Measurements from ENCODE around the gene DEAF1. TPM values are rescaled to one million over a fixed set of nuclear protein-coding genes. Genes with fewer than 3 reads are reported as not detected.

Gene DEAF1
- total and polyA plus RNA-seq, 2 of the 13 experiments (the other 11 are each of a cell fraction or from before 2014, with no cell fraction given): 22.3 to 29.6 TPM

- peak; percentile 23; the same call in 1 of the 2 replicates for TF ChIP-seq FOSL1 (CRISPR knock-in tag; IDR thresholded peaks at IDR 0.05; ENCODE audit: borderline replicate concordance)
- peak; percentile 87 for TF ChIP-seq POLR2G (IDR thresholded peaks at IDR 0.05; ENCODE audit: low read depth, low read length)
- TF ChIP-seq ZNF280D (CRISPR knock-in tag; IDR thresholded peaks at IDR 0.05): no peak; the same call in 1 of the 2 replicates
- no peak for TF ChIP-seq SOX6 (IDR thresholded peaks at IDR 0.05)
- peak; percentile 76 for TF ChIP-seq SOX6 (CRISPR knock-in tag; IDR thresholded peaks at IDR 0.05)
- peak; percentile 100 for TF ChIP-seq RARA (CRISPR knock-in tag; IDR thresholded peaks at IDR 0.05)
- TF ChIP-seq ZNF282 (IDR thresholded peaks at IDR 0.05; ENCODE audit: partially characterized antibody): no peak
- TF ChIP-seq MTF1 (CRISPR knock-in tag; IDR thresholded peaks at IDR 0.05): no peak
- peak; percentile 39; the same call in 1 of the 2 replicates for TF ChIP-seq BCL3 (CRISPR knock-in tag; IDR thresholded peaks at IDR 0.05)
- no peak; the same call in 1 of the 2 replicates for TF ChIP-seq ZNF784 (CRISPR knock-in tag; IDR thresholded peaks at IDR 0.05; ENCODE audit: borderline replicate concordance)
- peak; percentile 86 for TF ChIP-seq MYC (CRISPR knock-in tag; IDR thresholded peaks at IDR 0.05; ENCODE audit: borderline replicate concordance)
- TF ChIP-seq THAP9 (CRISPR knock-in tag; IDR thresholded peaks at IDR 0.05; ENCODE audit: borderline replicate concordance): peak; percentile 86; the same call in 1 of the 2 replicates
- TF ChIP-seq ZNF382 (CRISPR knock-in tag; IDR thresholded peaks at IDR 0.05; ENCODE audit: borderline replicate concordance): no peak
- no peak for TF ChIP-seq ZNF430 (CRISPR knock-in tag; IDR thresholded peaks at IDR 0.05)
- TF ChIP-seq PATZ1 (CRISPR knock-in tag; IDR thresholded peaks at IDR 0.05): peak; percentile 82
- TF ChIP-seq DPF2 (CRISPR knock-in tag; IDR thresholded peaks at IDR 0.05; ENCODE audit: borderline replicate concordance, low read depth): 0 out of 2 replicates have a peak, but pooled peaks have one; percentile 67
- peak; percentile 88 for TF ChIP-seq MIER3 (CRISPR knock-in tag; IDR thresholded peaks at IDR 0.05; ENCODE audit: borderline replicate concordance)
Observed at GRCh38 chr11:704781-705645, 10.0 kb upstream of the DEAF1 start (continued).
